Kidney epithelial cell (primary cell): Measurements from ENCODE around the gene UBXN6. TPM values are rescaled to one million over a fixed set of nuclear protein-coding genes. Genes with fewer than 3 reads are reported as not detected.

Experiments
- DNase-seq: peaks from one replicate; pipeline ENCODE4 v3.0.0-alpha.2; 2010; ENCODE audit warnings: low read depth
- H3K27me3 ChIP-seq: 2 replicates; pipeline ENCODE4 v1.6.0; 2011; ENCODE audit warnings: low read length; ENCODE audit not compliant: control insufficient read depth, insufficient read depth
- H3K36me3 ChIP-seq: 2 replicates; pipeline ENCODE4 v1.5.1; 2011; ENCODE audit warnings: low read length; ENCODE audit not compliant: control insufficient read depth, insufficient read depth
- H3K4me3 ChIP-seq: 2 replicates; pipeline ENCODE4 v1.5.1; 2011; ENCODE audit warnings: low read depth, mild to moderate bottlenecking, control low read depth, low read length
- total RNA-seq: library from RNA; depleted of rRNA; stranded (reverse); fragments of >200 nt; gene quantifications from 2 replicates; pipeline ENCODE4 v1.2.3, GENCODE V29; 2015
- TF ChIP-seq, protein P1 (sequence below): IDR thresholded peaks from 2 replicates; pipeline ENCODE4 v1.5.1; 2011; ENCODE audit warnings: mild to moderate bottlenecking, moderate library complexity, low read length, control low read depth, inconsistent platforms; ENCODE audit not compliant: insufficient read depth, poor library complexity, severe bottlenecking

Gene UBXN6
- total RNA-seq, 1 donor from 2014 or later = 62.3 TPM

DNA sequence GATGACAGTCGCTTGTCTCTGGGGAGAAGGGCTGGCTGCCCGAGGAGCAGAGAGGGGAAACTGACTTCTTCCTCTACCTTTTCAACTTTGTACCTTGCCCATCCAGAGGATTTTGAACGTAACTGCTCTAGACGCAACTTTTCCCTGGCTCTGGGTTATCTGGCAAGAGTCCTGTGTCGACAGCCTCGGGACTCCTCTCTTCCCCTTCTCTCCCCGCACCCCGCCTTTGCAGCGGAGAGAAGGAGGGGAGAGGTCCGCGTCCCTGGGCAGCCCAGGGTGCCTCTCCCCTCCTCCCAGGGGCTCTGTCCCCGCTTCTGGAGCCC is 57.8 kb downstream of the UBXN6 start:
- TF ChIP-seq, protein P1, sequence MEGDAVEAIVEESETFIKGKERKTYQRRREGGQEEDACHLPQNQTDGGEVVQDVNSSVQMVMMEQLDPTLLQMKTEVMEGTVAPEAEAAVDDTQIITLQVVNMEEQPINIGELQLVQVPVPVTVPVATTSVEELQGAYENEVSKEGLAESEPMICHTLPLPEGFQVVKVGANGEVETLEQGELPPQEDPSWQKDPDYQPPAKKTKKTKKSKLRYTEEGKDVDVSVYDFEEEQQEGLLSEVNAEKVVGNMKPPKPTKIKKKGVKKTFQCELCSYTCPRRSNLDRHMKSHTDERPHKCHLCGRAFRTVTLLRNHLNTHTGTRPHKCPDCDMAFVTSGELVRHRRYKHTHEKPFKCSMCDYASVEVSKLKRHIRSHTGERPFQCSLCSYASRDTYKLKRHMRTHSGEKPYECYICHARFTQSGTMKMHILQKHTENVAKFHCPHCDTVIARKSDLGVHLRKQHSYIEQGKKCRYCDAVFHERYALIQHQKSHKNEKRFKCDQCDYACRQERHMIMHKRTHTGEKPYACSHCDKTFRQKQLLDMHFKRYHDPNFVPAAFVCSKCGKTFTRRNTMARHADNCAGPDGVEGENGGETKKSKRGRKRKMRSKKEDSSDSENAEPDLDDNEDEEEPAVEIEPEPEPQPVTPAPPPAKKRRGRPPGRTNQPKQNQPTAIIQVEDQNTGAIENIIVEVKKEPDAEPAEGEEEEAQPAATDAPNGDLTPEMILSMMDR = no peak
- no peaks in the 10 kb centered on the region for H3K27me3 ChIP-seq
- peak overlapping the region; percentile 95 for H3K4me3 ChIP-seq
- no peak for DNase-seq
- H3K36me3 ChIP-seq = peaks cover 4% of the 10 kb centered on the region

DNA sequence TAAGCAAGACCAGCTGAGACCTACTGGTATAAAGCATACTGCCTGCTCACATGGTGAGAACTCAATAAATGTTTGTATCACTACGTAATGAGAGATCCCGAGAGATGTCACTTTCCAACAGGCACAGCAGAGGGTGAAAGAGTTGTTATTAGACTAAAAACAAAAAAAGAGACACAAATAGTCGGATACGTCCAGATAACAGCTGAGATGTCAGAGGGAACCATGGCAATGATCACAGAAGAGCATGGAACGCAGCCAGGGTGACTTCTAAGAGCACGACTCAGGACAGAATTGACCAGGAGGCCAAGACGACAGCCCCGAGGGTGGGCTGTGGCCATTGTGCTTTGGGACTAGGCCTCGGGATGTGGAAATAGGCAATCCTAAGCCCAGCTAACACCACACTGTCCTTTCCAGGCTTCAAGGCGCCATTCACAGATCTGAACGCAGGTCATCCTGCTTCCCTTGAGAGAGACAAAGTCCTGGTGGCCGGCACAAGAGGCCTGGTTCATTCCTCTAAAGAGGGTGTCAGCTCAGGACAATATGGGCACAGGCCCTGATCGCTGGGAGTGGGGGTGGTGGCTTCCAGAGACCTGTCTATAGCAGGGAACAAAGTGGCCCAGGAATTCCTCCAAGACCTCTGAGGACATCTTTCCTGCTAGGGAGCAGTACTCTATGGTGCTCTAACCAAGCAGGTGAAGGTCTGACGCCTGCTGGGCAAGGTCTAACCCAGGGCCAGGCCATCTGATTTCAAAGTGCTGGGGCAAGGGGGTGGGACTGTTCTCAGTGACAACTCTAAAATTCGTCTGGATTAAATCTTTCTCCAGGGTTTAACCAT is 60.4 kb downstream of the UBXN6 start:
- TF ChIP-seq, protein P1 = no peak
- Histone ChIP-seq H3K36me3 (peaks cover 4% of the 10 kb centered on the region), H3K27me3 (no peaks in the 10 kb centered on the region), H3K4me3 (no peak overlapping the region)
- DNase-seq = no peak

Other genes with a start within 250 kb of the UBXN6 start
- 2.5 and 3.9 TPM in 2 replicates for gene EBI3, start 228.3 kb downstream of the UBXN6 start, total RNA-seq
- 33.0 and 37.2 TPM in 2 replicates for gene YJU2, start 210.7 kb downstream of the UBXN6 start, total RNA-seq
- gene SHD, start 178.5 kb downstream of the UBXN6 start, total RNA-seq = not detected in 2 replicates
- not detected in 2 replicates for gene TMIGD2, start 155.4 kb downstream of the UBXN6 start, total RNA-seq
- 11.3 and 13.2 TPM in 2 replicates for gene FSD1, start 153.2 kb downstream of the UBXN6 start, total RNA-seq
- 78.5 and 84.8 TPM in 2 replicates for gene STAP2, start 119.0 kb downstream of the UBXN6 start, total RNA-seq
- gene MPND, start 114.2 kb downstream of the UBXN6 start, total RNA-seq = 6.4 and 6.6 TPM in 2 replicates
- gene SH3GL1, start 57.2 kb downstream of the UBXN6 start, total RNA-seq = 60.9 and 72.0 TPM in 2 replicates
- 6.8 and 13.8 TPM in 2 replicates for gene CHAF1A, start 55.2 kb downstream of the UBXN6 start, total RNA-seq
- 67.0 and 82.0 TPM in 2 replicates for gene HDGFL2, start 14.5 kb upstream of the UBXN6 start, total RNA-seq
- gene PLIN4, start 60.7 kb upstream of the UBXN6 start, total RNA-seq = under 0.01 and 0.04 TPM in 2 replicates
- 0.07 TPM in 1 of 2 replicates, not detected in the other for gene PLIN5, start 77.4 kb upstream of the UBXN6 start, total RNA-seq
- 0.21 and 0.25 TPM in 2 replicates for gene LRG1, start 82.2 kb upstream of the UBXN6 start, total RNA-seq
- gene SEMA6B, start 101.9 kb upstream of the UBXN6 start, total RNA-seq = 0.13 and 0.55 TPM in 2 replicates
- gene TNFAIP8L1, start 181.7 kb upstream of the UBXN6 start, total RNA-seq = 0.75 and 1.2 TPM in 2 replicates
- 148 and 173 TPM in 2 replicates for gene MYDGF, start 212.5 kb upstream of the UBXN6 start, total RNA-seq